ENCODE results near the gene DHDDS.

The DHDDS gene

DNA sequence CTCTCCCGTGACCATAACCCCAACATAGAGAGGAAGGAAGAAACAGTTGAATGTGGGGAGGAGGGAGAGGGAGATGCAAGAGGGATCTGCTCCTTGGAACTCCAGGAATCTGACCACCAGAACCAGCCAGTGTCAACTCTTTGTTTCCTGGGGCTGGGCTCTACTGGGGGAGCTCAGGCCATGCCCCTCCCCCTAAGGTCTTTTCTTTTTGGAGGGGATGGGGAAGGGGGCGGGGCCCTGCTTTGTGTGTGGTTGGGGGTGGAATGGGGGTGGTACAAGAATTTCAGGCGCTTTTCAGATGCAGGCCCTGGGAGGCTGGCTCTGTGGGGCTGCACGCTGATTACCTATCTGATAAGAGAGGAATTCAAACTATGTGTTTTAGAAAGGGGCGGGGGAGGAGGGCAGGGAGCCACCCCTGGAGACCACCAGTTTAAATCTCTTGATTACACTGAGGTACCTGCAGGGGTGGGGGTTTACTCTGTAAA lies 13.2 kb upstream of the DHDDS start:
- DNase-seq (ENCODE audit: low spot score), result no peak

DNA sequence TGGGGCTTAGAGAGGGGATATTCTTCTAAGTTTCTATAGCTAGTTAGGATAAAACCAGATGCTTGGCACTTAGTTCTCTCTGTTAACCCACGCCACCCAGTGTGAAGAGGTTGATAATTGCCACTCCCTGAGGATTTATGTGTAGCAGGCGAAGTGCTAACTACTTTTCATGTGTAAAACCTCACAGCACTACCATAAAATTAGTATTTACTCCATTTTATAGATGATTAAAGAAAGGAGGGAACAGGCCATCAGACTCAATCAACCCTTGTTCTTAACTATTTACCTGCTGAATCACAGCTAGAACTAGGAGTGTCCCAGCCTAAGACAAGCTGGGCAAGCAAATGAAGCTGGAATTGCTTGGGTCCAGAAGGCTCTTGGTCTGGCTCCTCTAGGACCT lies 12.6 kb upstream of the DHDDS start:
- no peak for DNase-seq (ENCODE audit: low spot score)

DNA sequence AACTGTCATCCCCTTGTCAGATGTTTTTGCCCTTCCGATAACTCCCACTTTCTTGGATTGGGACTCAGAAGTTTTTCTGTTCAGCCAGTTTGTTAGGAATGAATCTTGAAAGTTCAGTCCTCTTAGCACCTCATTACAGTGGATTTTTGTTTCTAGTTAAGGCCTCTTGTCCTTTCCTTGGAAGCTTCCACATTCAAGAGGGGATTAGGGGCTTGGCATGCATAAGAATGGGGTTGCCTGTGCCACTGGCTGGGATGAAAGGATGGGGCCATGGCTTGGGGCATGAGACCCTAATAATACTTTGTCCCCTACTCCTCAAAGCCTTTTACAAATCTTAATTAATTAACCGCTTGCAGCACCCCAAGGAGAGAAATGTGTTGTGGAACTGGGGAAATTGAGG lies 2.4 kb upstream of the DHDDS start:
- no peak for DNase-seq (ENCODE audit: low spot score)

GRCh38 chr1:26432793-26433192 lies 672 bp downstream of the DHDDS start:
- no peak for DNase-seq (ENCODE audit: low spot score)

DNA sequence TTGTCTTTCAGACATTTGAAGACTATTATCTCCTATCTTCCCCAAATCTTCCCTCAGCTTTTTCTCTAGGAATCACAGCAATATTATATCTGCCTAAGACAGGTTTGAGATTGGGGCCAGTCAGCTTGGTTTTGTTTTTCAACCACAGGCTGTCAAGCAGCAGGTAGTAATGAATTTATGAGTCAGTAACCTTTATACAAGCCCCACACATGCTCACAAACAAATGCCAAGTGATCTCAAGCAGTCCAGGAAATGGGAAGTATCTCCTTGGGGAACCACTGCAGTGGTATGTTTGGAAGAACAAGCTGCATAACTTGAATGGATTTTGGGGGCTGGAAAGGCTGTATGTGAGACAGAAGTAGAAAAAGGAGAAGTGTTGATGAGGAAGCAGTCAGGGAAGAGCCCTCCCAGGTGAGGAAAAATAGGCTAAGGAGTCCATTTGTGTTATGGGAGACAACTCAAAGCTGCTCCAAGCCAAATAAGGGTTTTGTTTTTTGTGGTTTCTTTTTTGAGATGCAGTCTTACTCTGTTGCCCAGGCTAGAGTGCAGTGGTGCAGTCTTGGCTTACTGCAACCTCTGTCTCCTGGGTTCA lies 2.1 kb downstream of the DHDDS start:
- no peak for DNase-seq (ENCODE audit: low spot score)

DNA sequence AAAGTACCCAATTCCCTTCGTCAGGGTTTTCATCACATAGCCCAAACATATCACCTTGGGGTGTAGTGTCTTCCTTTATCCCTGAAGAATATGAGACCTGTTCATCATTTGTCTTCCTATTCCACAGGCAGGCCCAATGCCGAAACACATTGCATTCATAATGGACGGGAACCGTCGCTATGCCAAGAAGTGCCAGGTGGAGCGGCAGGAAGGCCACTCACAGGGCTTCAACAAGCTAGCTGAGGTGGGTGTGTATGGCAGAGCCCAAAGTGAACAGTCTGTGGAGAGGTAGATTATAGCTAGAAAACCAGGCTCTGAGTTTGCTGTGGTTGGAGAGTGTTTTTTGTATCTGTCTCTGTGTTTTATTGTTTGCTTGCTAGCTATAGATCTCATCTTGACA lies 5.9 kb downstream of the DHDDS start:
- no peak for DNase-seq (ENCODE audit: low spot score)

DNA sequence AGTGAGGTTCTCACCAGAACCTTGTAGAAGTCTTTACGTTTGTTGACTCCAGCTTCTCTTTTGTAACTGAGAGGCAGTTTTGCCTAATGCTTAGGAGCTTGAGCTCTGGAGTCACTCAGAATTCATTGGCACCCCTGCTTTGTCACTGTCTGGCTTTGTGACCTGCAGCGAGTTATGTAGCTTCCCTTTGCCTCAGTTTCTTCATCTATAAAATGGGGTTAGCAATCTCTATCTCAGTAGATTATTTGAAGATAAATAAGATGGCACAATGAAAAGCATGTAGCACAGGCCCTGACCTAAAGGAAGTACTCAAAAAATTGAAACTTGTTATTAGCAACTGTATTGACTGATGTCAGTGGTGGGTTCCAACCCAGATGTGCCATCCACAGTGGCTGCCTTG lies 8.1 kb downstream of the DHDDS start:
- no peak for DNase-seq (ENCODE audit: low spot score)

- no peak for DNase-seq (ENCODE audit: low spot score)
Measured at GRCh38 chr1:26449868-26450267, 17.7 kb downstream of the DHDDS start.

DNA sequence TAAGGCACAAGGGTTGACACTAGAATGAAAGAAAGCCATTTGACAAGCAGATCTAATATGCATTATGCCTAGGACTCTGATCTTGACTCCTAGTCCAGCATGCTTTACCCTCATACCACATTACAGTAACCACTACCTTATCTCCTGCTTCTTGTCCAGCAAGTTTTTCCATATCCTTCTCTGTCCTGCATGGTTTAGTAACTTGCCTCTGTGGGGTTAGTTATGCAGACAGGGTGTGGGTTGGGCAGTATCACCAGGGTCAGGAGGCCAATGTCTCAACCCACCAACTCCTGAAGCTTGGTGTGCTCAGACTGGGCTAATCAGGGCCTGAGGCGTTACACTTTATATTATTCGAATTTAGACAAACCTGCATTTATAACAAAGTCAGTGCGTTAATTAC lies 18.8 kb downstream of the DHDDS start:
- no peak for DNase-seq (ENCODE audit: low spot score)

DNA sequence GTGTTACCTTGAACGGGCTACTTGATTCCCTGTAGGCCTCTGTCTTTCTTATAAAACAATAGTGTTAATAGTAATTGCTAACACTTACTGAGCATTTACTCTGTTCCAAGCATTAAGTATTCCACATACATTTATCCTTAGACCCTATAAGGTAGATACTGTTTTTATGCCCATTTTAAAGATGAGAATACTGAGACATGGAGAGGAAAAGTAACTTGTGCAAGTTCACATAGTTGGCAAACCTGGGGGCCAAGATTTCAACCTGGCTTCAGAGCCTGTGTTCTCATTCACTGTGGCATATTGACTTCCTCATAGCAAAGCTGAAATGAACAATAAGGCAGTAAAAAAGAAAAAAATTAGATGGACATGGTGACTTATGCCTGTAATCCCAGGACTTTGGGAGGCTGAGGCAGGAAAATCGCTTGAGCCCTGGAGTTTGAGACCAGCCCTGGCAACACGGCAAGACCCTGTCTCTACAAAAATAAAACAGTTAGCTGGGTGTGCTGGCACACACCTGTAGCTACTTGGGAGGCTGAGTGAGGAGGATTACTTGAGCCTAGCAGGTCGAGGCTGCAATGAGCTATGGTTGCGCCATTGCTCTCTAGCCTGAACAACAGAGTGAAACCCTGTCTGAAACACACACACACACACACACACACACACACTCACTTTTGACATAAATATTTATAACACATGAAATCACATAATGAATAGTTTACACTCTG lies 20.5 kb downstream of the DHDDS start:
- no peak for DNase-seq (ENCODE audit: low spot score)

GRCh38 chr1:26459148-26459547 lies 27.0 kb downstream of the DHDDS start:
- no peak for DNase-seq (ENCODE audit: low spot score)

GRCh38 chr1:26459573-26460031 lies 27.5 kb downstream of the DHDDS start:
- no peak for DNase-seq (ENCODE audit: low spot score)

GRCh38 chr1:26468911-26469310 lies 36.8 kb downstream of the DHDDS start:
- no peak for DNase-seq (ENCODE audit: low spot score)

- no peak for DNase-seq (ENCODE audit: low spot score)
Measured at GRCh38 chr1:26469558-26469957, 37.4 kb downstream of the DHDDS start.

GRCh38 chr1:26470878-26471497 lies 38.9 kb downstream of the DHDDS start:
- DNase-seq (ENCODE audit: low spot score), result no peak

GRCh38 chr1:26471498-26472319 lies 39.6 kb downstream of the DHDDS start:
- peak; percentile 18 for DNase-seq (ENCODE audit: low spot score)

GRCh38 chr1:26472320-26472900 lies 40.3 kb downstream of the DHDDS start, which contains the start of gene HMGN2:
Gene HMGN2 (plus strand): TSS chr1:26472440. CDS start chr1:26472613, 173 bp downstream.
- DNase-seq (ENCODE audit: low spot score), result peak; percentile 70

- peak; percentile 73 for DNase-seq (ENCODE audit: low spot score)
Measured at GRCh38 chr1:26472901-26473845, 41.1 kb downstream of the DHDDS start.

- no peak for DNase-seq (ENCODE audit: low spot score)
Measured at GRCh38 chr1:26474818-26475217, 42.7 kb downstream of the DHDDS start.

DNA sequence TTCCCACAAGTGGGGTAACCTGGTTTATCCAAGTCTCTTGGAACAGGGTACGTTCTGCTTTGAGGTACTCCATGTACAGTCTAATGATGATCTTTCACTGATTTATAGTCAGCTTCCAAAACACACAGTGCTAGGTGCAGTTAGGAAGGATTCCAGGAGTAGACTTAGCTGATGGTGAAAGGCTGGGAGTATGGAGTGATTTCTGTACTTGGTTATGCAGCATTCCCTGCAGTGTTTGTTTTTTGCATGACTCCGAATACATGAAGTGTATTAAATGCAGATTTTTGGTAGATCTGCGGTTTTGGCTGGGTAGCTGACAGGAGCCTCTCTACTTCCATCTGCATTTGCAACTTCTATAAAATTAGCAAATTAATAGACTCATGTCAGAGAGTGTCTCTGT lies 43.9 kb downstream of the DHDDS start:
- DNase-seq (ENCODE audit: low spot score), result no peak

GRCh38 chr1:26476958-26477357 lies 44.8 kb downstream of the DHDDS start:
- DNase-seq (ENCODE audit: low spot score), result no peak
